Suprapubic skin (tissue), 4 donors: Measurements from ENCODE around the gene SATB1. TPM values are rescaled to one million over a fixed set of nuclear protein-coding genes. Genes with fewer than 3 reads are reported as not detected.
A peak's percentile ranks its signal among the peaks of the same experiment; 100 is the strongest.

Experiments used
- DNase-seq, 2 donors: peaks; one replicate each; pipeline ENCODE4 v3.0.0-alpha.2; 2019; ENCODE audit warnings: low spot score in 2 of 2
- H3K27ac ChIP-seq: fragments of 200-600 bp; sonication (generic); one replicate; pipeline ENCODE4 v1.5.1; 2019
- H3K27me3 ChIP-seq: fragments of 200-600 bp; sonication (generic); one replicate; pipeline ENCODE4 v1.5.1; 2019
- H3K36me3 ChIP-seq: fragments of 200-600 bp; sonication (generic); one replicate; pipeline ENCODE4 v1.5.1; 2019
- H3K4me1 ChIP-seq: fragments of 200-600 bp; sonication (generic); one replicate; pipeline ENCODE4 v1.5.1; 2019
- H3K4me3 ChIP-seq: fragments of 200-600 bp; sonication (generic); one replicate; pipeline ENCODE4 v1.5.1; 2019; ENCODE audit warnings: mild to moderate bottlenecking
- H3K9me3 ChIP-seq: fragments of 200-600 bp; sonication (generic); one replicate; pipeline ENCODE4 v1.5.1; 2019
- CTCF ChIP-seq, 2 donors: fragments of 200-600 bp in 1 of 2; fragments of 450-650 bp in 1 of 2; sonication (generic) in 1 of 2; IDR thresholded peaks; one replicate each; pipeline ENCODE4 v1.5.1; 2016 to 2019; ENCODE audit warnings: antibody characterized with exemption in 2 of 2, mild to moderate bottlenecking in 1 of 2, moderate library complexity in 1 of 2
- EP300 ChIP-seq: sonication (generic); formaldehyde crosslinking; IDR thresholded peaks from one replicate; pipeline ENCODE4 v1.6.1; 2017; ENCODE audit warnings: antibody characterized with exemption
- POLR2A ChIP-seq, 2 donors: fragments of 450-650 bp; IDR thresholded peaks; one replicate each; pipeline ENCODE4 v1.6.1; 2017; ENCODE audit warnings: antibody characterized with exemption in 2 of 2, mild to moderate bottlenecking in 2 of 2, moderate library complexity in 2 of 2
- POLR2AphosphoS5 ChIP-seq, 3 donors: sonication (generic); formaldehyde crosslinking; IDR thresholded peaks; one replicate each; pipeline ENCODE4 v1.6.1; 2017; ENCODE audit warnings: antibody characterized with exemption in 3 of 3
- WGBS: methylation state at CpG from one replicate; pipeline ENCODE4 v1.1.5; 2018; 5-methylcytosine and 5-hydroxymethylcytosine counted together
- total RNA-seq, 4 donors: library from RNA; depleted of rRNA; stranded (reverse); fragments of >200 nt; gene quantifications; one replicate each; pipeline ENCODE4 v1.1.0, GENCODE V29; 2016

Gene SATB1
- total RNA-seq, 4 donors from 2014 or later = 27.2 to 68.1 (median 34.6) TPM

GRCh38 chr3:18423401-18424212, 1.5 kb downstream of the SATB1 start:
- 4% methylated on average over 22 of the region's 22 CpGs for WGBS
- Histone ChIP-seq H3K4me3 (peak overlapping the region; percentile 75), H3K36me3 (peaks cover 5% of the 10 kb centered on the region), H3K9me3 (no peaks in the 10 kb centered on the region), H3K27me3 (no peaks in the 10 kb centered on the region), H3K27ac (peak overlapping the region; percentile 85), H3K4me1 (peaks cover 27% of the 10 kb centered on the region)
- TF ChIP-seq EP300 (no peak), POLR2A (IDR thresholded peaks at IDR 0.05) (no peak), CTCF (IDR thresholded peaks at IDR 0.05) (no peak), POLR2AphosphoS5 (IDR thresholded peaks at IDR 0.05) (no peak)
- DNase-seq = peak in 1 of 2 donors; percentile 61

- Histone ChIP-seq H3K4me1 (peaks cover 27% of the 10 kb centered on the region), H3K4me3 (peak overlapping the region; percentile 75), H3K36me3 (peaks cover 5% of the 10 kb centered on the region), H3K9me3 (no peaks in the 10 kb centered on the region), H3K27me3 (no peaks in the 10 kb centered on the region), H3K27ac (no peak overlapping the region)
- WGBS = 25% methylated on average over 5 of the region's 5 CpGs
- no peak for TF ChIP-seq CTCF (IDR thresholded peaks at IDR 0.05)
- no peak for TF ChIP-seq POLR2A (IDR thresholded peaks at IDR 0.05)
- no peak for TF ChIP-seq POLR2AphosphoS5 (IDR thresholded peaks at IDR 0.05)
- TF ChIP-seq EP300 = no peak
- no peak for DNase-seq
These were observed 2.2 kb downstream of the SATB1 start for GRCh38 chr3:18422972-18423371.

GRCh38 chr3:18420555-18420954, 4.6 kb downstream of the SATB1 start:
- H3K4me1 ChIP-seq = peaks cover 16% of the 10 kb centered on the region
- no peak for TF ChIP-seq POLR2AphosphoS5 (IDR thresholded peaks at IDR 0.05)
- no peak for TF ChIP-seq EP300
- no peak for TF ChIP-seq CTCF (IDR thresholded peaks at IDR 0.05)
- TF ChIP-seq POLR2A (IDR thresholded peaks at IDR 0.05) = no peak
- DNase-seq = no peak
- H3K36me3 ChIP-seq = peaks cover 14% of the 10 kb centered on the region
- WGBS = 87% methylated on average over 9 of the region's 9 CpGs
- H3K4me3 ChIP-seq = no peak overlapping the region
- no peaks in the 10 kb centered on the region for H3K27me3 ChIP-seq
- no peaks in the 10 kb centered on the region for H3K9me3 ChIP-seq
- H3K27ac ChIP-seq = no peak overlapping the region

- TF ChIP-seq POLR2AphosphoS5 (IDR thresholded peaks at IDR 0.05) (no peak), EP300 (no peak), CTCF (IDR thresholded peaks at IDR 0.05) (no peak)
- Histone ChIP-seq H3K9me3 (no peaks in the 10 kb centered on the region), H3K27me3 (no peaks in the 10 kb centered on the region), H3K4me1 (peaks cover 16% of the 10 kb centered on the region), H3K27ac (no peak overlapping the region), H3K36me3 (peaks cover 27% of the 10 kb centered on the region), H3K4me3 (no peak overlapping the region)
- 71% methylated on average over 4 of the region's 4 CpGs for WGBS
- no peak for DNase-seq
These were observed 5.9 kb downstream of the SATB1 start for GRCh38 chr3:18419232-18419631.

GRCh38 chr3:18417904-18418572, 7.1 kb downstream of the SATB1 start:
- peaks cover 30% of the 10 kb centered on the region for H3K36me3 ChIP-seq
- no peak overlapping the region for H3K4me3 ChIP-seq
- H3K9me3 ChIP-seq = no peaks in the 10 kb centered on the region
- H3K27me3 ChIP-seq = no peaks in the 10 kb centered on the region
- no peak for TF ChIP-seq POLR2A (IDR thresholded peaks at IDR 0.05)
- TF ChIP-seq POLR2AphosphoS5 (IDR thresholded peaks at IDR 0.05) = no peak
- no peak for TF ChIP-seq EP300
- no peak for TF ChIP-seq CTCF (IDR thresholded peaks at IDR 0.05)
- H3K4me1 ChIP-seq = peaks cover 12% of the 10 kb centered on the region
- no peak for DNase-seq
- no peak overlapping the region for H3K27ac ChIP-seq
- 87% methylated on average over 10 of the region's 10 CpGs for WGBS
